EL (cell line): ENCODE data around the gene ZDHHC11.
"Not testable (repeated sequence)": the region's sequence is repeated elsewhere in the genome, so short reads cannot be mapped to it uniquely, and the experiment has no call there.

Experiments used
- DNase-seq: peaks from one replicate; pipeline ENCODE4 v3.0.0-alpha.2; 2016

ZDHHC11 gene

GRCh38 chr5:858726-859125 lies 7.9 kb upstream of the ZDHHC11 start:
- no peak for DNase-seq

- DNase-seq: no peak
Observed at GRCh38 chr5:856531-857425, 6.0 kb upstream of the ZDHHC11 start.

GRCh38 chr5:855771-856530 lies 5.2 kb upstream of the ZDHHC11 start:
- DNase-seq: no peak

- DNase-seq: no peak
Observed at GRCh38 chr5:854966-855743, 4.4 kb upstream of the ZDHHC11 start.

GRCh38 chr5:854217-854616 lies 3.4 kb upstream of the ZDHHC11 start:
- no peak for DNase-seq

- DNase-seq: not testable (repeated sequence)
Observed at GRCh38 chr5:853416-854090, 2.8 kb upstream of the ZDHHC11 start.

GRCh38 chr5:852431-853401 lies 1.9 kb upstream of the ZDHHC11 start:
- no peak for DNase-seq

GRCh38 chr5:852018-852417 lies 1.2 kb upstream of the ZDHHC11 start:
- no peak for DNase-seq

GRCh38 chr5:851553-851952 lies 767 bp upstream of the ZDHHC11 start:
- no peak for DNase-seq

GRCh38 chr5:851076-851475 lies 290 bp upstream of the ZDHHC11 start:
- DNase-seq: no peak

GRCh38 chr5:849651-850301 lies 1.0 kb downstream of the ZDHHC11 start:
- DNase-seq: no peak

- no peak for DNase-seq
Observed at GRCh38 chr5:848671-849111, 2.1 kb downstream of the ZDHHC11 start.

GRCh38 chr5:847736-848135 lies 3.0 kb downstream of the ZDHHC11 start:
- DNase-seq: not testable (repeated sequence)

GRCh38 chr5:847212-847611 lies 3.6 kb downstream of the ZDHHC11 start:
- DNase-seq: not testable (repeated sequence)

GRCh38 chr5:846602-847091 lies 4.1 kb downstream of the ZDHHC11 start:
- DNase-seq: not testable (repeated sequence)

GRCh38 chr5:845676-846601 lies 4.8 kb downstream of the ZDHHC11 start:
- not testable (repeated sequence) for DNase-seq

GRCh38 chr5:845031-845675 lies 5.6 kb downstream of the ZDHHC11 start:
- not testable (repeated sequence) for DNase-seq

- DNase-seq: not testable (repeated sequence)
Observed at GRCh38 chr5:844426-844825, 6.4 kb downstream of the ZDHHC11 start.

- peak; percentile 0 for DNase-seq
Observed at GRCh38 chr5:843926-844325, 6.9 kb downstream of the ZDHHC11 start.
